GM12872 (cell line): ENCODE results near the gene ALG9.

Source experiments
- TF ChIP-seq, protein P1 (sequence below): IDR thresholded peaks from 3 replicates; pipeline ENCODE4 v1.5.1; 2011; ENCODE audit warnings: low read depth, mild to moderate bottlenecking, low read length, moderate library complexity; ENCODE audit not compliant: insufficient read depth

Gene ALG9

GRCh38 chr11:111913031-111913861 is 41.9 kb upstream of the ALG9 start:
- TF ChIP-seq, protein P1, sequence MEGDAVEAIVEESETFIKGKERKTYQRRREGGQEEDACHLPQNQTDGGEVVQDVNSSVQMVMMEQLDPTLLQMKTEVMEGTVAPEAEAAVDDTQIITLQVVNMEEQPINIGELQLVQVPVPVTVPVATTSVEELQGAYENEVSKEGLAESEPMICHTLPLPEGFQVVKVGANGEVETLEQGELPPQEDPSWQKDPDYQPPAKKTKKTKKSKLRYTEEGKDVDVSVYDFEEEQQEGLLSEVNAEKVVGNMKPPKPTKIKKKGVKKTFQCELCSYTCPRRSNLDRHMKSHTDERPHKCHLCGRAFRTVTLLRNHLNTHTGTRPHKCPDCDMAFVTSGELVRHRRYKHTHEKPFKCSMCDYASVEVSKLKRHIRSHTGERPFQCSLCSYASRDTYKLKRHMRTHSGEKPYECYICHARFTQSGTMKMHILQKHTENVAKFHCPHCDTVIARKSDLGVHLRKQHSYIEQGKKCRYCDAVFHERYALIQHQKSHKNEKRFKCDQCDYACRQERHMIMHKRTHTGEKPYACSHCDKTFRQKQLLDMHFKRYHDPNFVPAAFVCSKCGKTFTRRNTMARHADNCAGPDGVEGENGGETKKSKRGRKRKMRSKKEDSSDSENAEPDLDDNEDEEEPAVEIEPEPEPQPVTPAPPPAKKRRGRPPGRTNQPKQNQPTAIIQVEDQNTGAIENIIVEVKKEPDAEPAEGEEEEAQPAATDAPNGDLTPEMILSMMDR, result no peak

- TF ChIP-seq, protein P1, result no peak
These were observed 41.2 kb upstream of the ALG9 start, which contains the start of gene HSPB2 for GRCh38 chr11:111912535-111912934. Gene HSPB2, plus strand, starts transcription at chr11:111912734. Its CDS starts 96 bp downstream, at chr11:111912830.

- TF ChIP-seq, protein P1, result no peak
These were observed 40.4 kb upstream of the ALG9 start, which contains the start of gene CRYAB for GRCh38 chr11:111911563-111912401. Gene CRYAB, minus strand, starts transcription at chr11:111911770. Its CDS starts 46 bp downstream, at chr11:111911724.

- TF ChIP-seq, protein P1, result no peak
These were observed 39.5 kb upstream of the ALG9 start for GRCh38 chr11:111910676-111911562.

GRCh38 chr11:111909378-111909777 is 38.0 kb upstream of the ALG9 start:
- TF ChIP-seq, protein P1, result no peak

DNA sequence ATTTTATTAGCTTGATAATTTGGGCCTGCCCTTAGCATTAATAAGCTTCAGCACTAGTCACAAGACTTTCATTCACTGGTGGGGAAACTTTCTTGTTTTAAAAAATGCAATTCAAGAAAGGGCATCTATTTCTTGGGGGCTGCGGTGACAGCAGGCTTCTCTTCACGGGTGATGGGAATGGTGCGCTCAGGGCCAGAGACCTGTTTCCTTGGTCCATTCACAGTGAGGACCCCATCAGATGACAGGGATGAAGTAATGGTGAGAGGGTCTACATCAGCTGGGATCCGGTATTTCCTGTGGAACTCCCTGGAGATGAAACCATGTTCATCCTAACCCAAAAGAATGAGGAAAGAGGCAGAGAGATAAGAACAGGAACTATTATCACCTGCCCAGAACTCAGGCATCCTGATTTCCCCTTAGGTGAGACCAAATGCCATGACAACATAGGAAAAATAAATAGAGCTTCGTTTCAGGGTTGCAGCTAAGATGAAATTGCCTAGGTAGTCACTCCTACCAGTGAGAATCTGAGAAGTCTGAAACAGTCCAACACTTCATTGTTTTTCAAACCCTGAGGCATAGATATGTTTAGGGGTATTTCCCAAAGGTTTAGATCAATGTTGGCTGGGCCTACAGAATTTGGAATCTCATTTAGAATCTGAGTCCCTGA is 37.4 kb upstream of the ALG9 start:
- TF ChIP-seq, protein P1, result no peak
